HepG2 (cell line): ENCODE results near the gene APLF.
"Not testable (repeated sequence)": the region's sequence is repeated elsewhere in the genome, so short reads cannot be mapped to it uniquely, and the experiment has no call there.

Experiments
- CHD4 ChIP-seq: fragments of 200-600 bp; sonication (generic); IDR thresholded peaks from 2 replicates; pipeline ENCODE4 v1.7.0; 2017; ENCODE audit warnings: mild to moderate bottlenecking, low read length, borderline replicate concordance
- WIZ ChIP-seq: sonication (generic); formaldehyde crosslinking; IDR thresholded peaks from 2 replicates; pipeline ENCODE4 v1.5.1; 2020; ENCODE audit warnings: mild to moderate bottlenecking, missing genetic modification reagents

DNA sequence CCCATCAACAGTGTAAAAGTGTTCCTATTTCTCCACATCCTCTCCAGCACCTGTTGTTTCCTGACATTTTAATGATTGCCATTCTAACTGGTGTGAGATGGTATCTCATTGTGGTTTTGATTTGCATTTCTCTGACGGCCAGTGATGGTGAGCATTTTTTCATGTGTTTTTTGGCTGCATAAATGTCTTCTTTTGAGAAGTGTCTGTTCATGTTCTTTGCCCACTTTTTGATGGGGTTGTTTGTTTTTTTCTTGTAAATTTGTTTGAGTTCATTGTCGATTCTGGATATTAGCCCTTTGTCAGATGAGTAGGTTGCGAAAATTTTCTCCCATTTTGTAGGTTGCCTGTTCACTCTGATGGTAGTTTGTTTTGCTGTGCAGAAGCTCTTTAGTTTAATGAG, 21.0 kb upstream of the APLF start:
- TF ChIP-seq WIZ (CRISPR knock-in tag); CHD4: not testable (repeated sequence)
